Measurements from ENCODE around the gene AFF3.

GRCh38 chr2:99862566-99862965 lies 279.8 kb downstream of the AFF3 start:
- TF ChIP-seq, protein P1, sequence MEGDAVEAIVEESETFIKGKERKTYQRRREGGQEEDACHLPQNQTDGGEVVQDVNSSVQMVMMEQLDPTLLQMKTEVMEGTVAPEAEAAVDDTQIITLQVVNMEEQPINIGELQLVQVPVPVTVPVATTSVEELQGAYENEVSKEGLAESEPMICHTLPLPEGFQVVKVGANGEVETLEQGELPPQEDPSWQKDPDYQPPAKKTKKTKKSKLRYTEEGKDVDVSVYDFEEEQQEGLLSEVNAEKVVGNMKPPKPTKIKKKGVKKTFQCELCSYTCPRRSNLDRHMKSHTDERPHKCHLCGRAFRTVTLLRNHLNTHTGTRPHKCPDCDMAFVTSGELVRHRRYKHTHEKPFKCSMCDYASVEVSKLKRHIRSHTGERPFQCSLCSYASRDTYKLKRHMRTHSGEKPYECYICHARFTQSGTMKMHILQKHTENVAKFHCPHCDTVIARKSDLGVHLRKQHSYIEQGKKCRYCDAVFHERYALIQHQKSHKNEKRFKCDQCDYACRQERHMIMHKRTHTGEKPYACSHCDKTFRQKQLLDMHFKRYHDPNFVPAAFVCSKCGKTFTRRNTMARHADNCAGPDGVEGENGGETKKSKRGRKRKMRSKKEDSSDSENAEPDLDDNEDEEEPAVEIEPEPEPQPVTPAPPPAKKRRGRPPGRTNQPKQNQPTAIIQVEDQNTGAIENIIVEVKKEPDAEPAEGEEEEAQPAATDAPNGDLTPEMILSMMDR (IDR thresholded peaks at IDR 0.05) = no peak
- TF ChIP-seq ZFX (IDR thresholded peaks at IDR 0.05; ENCODE audit: borderline replicate concordance) = no peak

Measured in 22Rv1 (cell line).